HG03571 (cell line): ENCODE data around the gene SEH1L.
"Not testable (repeated sequence)": the region's sequence is repeated elsewhere in the genome, so short reads cannot be mapped to it uniquely, and the experiment has no call there.

Source experiments
- ATAC-seq: cut with Tn5 transposase; IDR thresholded peaks from one replicate; pipeline ENCODE4 v1.9.1; 2021; ENCODE audit not compliant: unreplicated experiment

Gene SEH1L

GRCh38 chr18:12943215-12943614 lies 4.6 kb upstream of the SEH1L start:
- no peak for ATAC-seq

GRCh38 chr18:12944709-12945108 lies 3.1 kb upstream of the SEH1L start:
- no peak for ATAC-seq

DNA sequence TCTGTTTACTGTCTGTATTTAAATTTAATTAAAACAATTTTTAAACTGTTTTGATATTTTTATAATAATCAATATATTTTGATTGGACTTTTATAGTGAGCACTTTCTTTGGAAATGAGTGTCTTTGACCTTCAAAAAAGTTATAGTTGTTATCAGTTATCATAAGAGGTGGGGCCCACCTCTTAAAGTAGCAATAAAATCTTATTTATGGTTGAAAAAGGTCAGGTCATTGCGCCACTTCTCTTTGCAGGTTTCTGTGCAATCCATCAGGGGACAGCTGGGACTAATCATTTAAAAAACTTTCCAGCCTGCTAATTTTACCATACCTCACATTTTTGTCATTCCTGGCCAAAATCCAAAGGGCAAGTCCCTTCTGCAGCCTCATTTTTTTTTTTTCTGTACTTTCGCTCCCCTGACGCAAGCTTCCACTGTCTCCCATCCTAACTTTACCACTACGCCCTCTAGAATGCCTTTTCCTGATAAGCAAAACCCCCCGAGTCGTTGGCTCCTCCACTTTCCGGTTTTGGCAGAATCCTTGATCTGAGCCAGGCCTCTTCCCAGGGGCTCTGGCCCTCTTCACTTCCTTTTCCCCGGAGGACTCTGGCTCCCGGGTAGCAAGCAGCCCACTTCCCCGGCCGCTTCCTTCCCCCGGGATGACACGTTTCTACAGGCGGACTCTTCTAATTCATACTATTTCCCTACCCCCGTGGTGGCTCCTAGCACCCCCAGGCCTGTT lies 1.1 kb upstream of the SEH1L start:
- no peak for ATAC-seq

DNA sequence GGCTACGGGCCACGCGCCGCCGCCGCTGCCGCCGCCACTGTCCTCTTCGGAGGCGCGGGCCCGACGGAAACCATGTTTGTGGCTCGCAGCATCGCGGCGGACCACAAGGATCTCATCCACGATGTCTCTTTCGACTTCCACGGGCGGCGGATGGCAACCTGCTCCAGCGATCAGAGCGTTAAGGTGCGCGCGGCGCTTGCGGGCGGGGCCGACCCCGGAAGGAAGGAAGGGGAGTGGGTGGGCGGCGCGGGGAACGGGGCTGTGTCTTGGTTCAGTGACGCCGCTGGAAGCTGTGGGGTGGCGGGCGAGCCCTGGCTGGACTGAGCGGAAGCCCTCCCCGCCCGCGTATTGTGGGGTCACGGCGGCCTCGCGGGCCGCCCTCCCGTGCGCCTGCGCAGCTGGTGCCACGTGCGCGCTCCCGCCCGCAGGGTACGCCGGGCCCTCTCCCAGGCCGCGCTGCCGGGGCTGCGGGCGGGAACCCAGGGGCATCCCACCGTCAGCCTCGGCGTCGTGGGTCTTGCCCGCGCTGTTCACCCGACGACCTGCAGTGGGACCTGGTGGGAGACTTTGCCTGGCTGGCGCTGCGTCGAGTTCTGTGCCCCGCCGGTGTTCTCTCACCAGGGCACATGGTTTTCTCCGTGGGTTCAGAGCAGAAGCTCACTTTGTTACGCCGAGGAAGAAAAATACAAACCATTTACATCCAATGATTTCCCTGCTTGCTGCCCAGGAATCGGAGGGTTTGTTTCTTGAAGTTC lies 416 bp downstream of the SEH1L start:
- peak; percentile 70 for ATAC-seq

- ATAC-seq: no peak
These were observed 10.7 kb downstream of the SEH1L start for GRCh38 chr18:12958478-12958877.

DNA sequence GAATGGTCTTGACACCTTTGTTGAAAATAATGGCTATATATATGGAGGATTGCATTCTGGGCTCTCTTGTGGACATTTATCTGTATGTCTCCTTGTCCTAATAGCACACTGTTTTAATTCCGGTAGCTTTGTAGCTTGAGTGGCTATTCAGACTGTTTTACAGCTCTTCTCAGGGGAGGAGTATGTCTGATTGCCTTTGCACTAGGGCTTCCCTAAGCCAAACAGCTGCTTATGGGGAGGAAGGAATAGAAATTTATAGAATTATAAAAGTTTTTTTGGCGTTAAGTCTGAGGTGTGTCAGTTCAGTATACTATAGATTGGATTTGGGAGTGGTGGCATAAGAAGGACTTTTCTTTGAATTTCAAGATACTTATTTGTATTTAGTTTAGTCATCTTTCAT lies 12.6 kb downstream of the SEH1L start:
- ATAC-seq: no peak

DNA sequence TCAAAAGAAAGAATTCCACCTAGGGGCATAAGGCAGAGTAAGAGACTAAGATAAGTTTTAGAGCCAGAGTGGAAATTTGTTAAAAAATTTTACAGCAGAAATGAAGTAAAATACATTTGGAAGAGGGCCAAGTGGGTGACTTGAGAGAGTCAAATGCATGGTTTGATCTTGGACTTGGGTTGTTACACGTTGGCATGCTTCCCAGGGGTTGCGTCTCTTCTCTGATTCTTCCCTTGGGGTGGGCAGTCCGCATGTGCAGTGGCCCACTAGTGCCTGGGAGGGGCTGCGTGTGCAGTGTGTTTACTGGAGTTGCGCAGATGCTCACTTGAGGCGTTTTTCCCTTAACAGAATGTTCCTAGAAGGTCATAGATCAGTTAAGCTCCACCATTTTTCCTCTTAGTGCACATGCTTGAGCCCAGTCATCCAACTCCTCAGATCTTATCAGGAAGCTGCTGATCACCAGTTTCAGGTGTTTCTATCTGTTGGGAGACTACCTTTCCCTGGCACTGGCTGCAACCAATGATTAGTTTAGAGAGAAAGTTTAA lies 13.1 kb downstream of the SEH1L start:
- no peak for ATAC-seq

GRCh38 chr18:12963069-12963468 lies 15.3 kb downstream of the SEH1L start:
- no peak for ATAC-seq

- ATAC-seq: no peak
These were observed 20.3 kb downstream of the SEH1L start for GRCh38 chr18:12968115-12968514.

DNA sequence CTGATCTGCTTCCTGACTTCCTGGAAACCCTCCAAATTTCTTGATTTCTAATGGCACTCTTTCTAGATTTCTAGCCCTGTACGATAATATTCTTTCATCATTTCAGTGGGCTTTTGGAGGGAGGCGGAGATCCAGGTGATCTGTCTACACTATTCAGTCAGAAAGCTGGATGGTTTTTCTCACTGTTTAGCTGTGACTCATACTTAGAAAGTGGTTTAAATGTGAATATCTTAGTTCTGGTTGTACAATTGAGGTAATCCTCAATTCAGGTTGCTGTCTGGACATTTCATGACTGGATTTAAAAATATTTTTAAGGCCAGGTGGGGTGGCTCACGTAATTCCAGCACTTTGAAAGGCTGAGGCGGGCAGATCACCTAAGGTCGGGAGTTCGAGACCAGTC lies 20.8 kb downstream of the SEH1L start:
- no peak for ATAC-seq

DNA sequence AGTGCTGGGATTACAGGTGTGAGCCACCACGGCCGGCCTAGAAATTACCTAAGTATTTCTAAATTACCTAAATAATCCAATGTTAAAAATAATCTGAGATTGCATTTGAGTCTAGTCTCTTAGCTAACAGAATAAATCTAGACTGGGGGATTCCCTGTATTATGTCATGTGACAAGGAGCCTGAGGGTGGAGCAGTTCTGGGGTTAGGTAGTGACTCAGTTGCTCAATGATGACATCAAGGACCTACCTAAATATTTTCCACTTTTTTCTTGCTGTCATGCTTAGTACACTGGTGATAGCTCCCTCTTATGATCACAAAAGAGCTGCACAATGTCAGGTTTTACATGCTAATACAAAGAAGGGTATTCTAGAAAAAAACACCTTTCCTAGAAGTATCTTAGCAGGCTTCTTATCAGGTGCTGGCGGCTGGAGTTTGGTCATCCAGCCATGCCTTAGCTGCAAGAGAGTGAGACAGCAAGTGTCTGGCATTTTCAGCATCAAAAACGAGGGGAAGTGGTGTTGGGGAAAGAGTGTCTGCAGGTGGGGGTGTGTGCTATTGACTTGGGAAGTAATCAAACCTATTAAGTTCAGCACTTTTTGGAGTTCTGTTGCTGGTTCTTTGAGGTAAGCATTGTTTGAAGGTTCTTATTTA lies 25.9 kb downstream of the SEH1L start:
- ATAC-seq: no peak

GRCh38 chr18:12975488-12975887 lies 27.7 kb downstream of the SEH1L start:
- no peak for ATAC-seq

DNA sequence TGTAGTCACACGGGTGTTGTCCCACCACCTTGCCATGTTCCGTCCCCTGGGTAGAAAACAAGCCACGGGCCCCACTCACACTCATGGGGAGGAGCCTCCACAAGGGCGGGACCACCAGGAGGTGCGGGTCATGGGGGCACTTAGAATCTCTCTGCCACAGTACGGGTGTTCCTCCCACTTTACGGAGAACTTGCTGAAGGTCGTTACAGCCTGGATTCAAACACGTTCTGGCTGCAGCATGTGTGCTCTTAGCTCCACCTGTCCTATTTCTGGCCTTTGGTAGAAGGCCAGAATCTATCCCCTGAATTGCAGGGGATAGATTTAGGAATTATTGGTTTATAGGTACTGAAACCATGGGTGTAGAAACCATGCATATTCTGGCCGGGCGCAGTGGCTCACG lies 28.5 kb downstream of the SEH1L start:
- ATAC-seq: no peak

DNA sequence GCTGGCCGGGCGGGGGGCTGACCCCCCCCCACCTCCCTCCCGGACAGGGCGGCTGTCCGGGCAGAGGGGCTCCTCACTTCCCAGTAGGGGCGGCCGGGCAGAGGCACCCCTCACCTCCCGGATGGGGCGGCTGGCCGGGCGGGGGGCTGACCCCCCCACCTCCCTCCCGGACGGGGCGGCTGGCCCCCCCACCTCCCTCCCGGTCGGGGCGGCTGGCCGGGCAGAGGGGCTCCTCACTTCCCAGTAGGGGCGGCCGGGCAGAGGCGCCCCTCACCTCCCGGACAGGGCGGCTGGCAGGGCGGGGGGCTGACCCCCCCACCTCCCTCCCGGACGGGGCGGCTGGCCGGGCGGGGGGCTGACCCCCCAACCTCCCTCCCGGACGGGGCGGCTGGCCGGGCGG lies 32.3 kb downstream of the SEH1L start:
- not testable (repeated sequence) for ATAC-seq

DNA sequence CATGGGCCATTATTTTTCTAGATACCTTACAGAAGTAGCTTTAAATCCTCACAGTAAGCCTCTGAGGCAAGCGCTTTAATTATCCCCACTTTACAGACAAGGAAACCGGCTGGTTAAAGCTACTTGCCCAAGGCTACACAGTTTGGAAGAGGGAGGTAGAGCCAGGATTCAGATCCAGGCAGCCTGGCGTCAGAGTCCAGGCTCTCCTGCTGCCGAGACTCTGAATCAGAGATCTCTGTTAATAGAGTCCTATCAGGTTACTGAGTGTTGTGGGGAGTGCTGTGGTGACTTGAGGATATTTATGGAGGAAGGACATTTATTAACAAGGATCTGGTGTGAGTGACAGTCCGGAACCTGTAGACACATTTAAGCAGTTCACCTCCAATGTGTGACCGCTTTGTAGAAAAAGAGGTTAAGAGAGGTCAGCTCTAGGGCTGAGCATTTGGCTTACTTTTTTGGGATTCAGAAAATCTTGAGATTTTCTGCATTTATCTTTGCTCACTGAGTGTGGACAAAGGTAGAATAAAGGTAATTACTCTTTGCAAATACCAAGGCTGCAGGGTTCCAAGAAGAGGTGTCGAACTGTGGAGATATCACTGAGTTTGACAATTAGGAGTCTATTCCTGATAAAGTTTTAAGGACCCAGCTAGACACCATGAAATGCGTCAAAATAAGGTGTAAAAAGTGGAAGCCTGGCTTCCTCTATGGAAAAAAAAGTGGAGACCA lies 41.7 kb downstream of the SEH1L start:
- no peak for ATAC-seq

DNA sequence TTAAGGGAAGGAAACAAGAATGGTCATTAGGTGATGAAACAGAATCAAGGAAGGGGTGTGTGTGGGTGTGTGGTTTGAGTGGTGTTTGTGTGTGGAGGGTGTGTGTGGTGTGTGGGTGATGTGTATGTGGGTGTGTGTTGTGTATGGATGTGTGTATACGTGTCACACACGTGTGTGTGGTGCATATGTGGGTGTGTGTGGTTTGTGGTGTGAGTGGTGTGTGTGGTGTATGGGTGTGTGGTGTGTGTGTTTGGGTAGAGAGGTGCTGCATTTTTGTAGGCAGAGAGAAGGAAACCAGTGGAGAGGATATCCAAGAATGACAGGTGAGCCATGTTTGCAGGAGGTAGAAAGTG lies 42.3 kb downstream of the SEH1L start:
- ATAC-seq: no peak

DNA sequence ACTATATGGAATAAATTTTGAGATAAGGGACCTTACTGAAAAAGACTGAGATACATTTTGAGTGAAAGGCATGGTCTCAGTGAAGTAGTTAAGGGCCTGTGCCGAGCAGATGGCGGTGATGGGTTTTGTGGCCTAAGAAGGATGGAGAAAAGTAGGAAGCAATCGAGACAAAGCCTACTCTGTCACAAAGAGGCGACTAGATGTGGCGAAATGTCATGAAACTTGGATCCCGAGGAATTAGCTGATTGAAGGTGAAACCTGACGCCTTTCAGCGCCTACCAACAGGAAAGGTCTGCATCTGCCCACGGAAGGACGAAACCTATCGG lies 42.8 kb downstream of the SEH1L start:
- ATAC-seq: peak; percentile 4

GRCh38 chr18:12990967-12991820 lies 43.4 kb downstream of the SEH1L start, which contains the start of gene CEP192:
Gene CEP192 (plus strand): TSS chr18:12991362. CDS start chr18:12999425, 8,063 bp downstream.
- ATAC-seq: peak; percentile 81

DNA sequence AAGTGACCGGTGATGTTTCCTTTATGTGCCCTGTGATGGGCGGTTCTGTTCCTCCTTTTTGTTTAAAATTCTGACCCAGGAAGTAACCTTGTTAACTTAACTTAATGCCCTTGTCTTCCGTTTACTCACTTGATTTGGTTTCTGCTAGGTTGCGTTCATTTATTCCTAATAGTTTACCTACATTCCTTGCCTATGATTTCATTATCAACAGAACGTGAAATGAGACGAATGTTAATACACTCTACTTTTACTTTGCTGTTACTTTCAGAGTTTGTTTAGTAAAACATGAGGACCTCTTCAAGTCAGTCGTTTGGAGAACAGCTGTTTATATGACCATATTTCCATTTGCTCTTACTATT lies 44.0 kb downstream of the SEH1L start:
- ATAC-seq: no peak

DNA sequence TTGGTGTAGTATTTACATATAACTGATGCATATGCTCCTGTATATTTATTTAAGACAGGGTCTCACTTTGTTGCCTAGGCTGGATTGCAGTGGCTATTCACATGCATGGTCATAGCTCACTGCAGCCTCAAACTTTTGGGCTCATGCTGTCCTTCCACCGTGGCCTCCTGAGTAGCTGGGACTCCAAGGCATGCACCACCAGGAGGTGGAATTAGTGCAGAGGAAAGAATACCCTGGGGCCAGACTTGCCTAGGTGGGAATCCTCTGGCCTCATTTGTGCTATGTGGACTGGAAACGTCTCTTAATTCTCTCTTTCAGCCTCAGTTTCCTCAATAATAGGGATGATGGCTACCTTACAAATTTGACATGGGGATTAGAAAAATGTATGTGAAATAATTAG lies 45.6 kb downstream of the SEH1L start:
- ATAC-seq: no peak
